ENCODE data around the gene PSEN1. TPM values are rescaled to one million over a fixed set of nuclear protein-coding genes. Genes with fewer than 3 reads are reported as not detected.

The PSEN1 gene
- total RNA-seq, 1 experiment from 2014 or later, result 41.4 TPM

- H4K20me1 ChIP-seq (ENCODE audit: low read length), result no peaks in the 10 kb centered on the region
- H3K4me3 ChIP-seq (ENCODE audit: low read length), result peak overlapping the region; percentile 40; the same call in 1 of the 2 replicates
- H3K4me2 ChIP-seq (ENCODE audit: low read length), result peak overlapping the region; percentile 79
- no peaks in the 10 kb centered on the region for H3K36me3 ChIP-seq (ENCODE audit: low read depth, low read length)
- H3K9ac ChIP-seq (ENCODE audit: low read length), result peak overlapping the region; percentile 56
- TF ChIP-seq CTCF (conservative IDR thresholded peaks at IDR 0.05; ENCODE audit: low read depth, low read length), result no peak
- no peak for TF ChIP-seq EZH2 (IDR thresholded peaks at IDR 0.05; ENCODE audit: low read length, unreplicated experiment)
- no peak for TF ChIP-seq EZH2phosphoT487 (IDR thresholded peaks at IDR 0.05; ENCODE audit: borderline replicate concordance, low read length)
- ATAC-seq, result peak; percentile 88
- peak overlapping the region; percentile 88 for H3K27ac ChIP-seq (ENCODE audit: low read length)
- intact Hi-C loops (cut with micrococcal nuclease), result loop anchor here (2.0 to 10.0 kb wide), 2 partner anchors 245 to 337 kb away; partner anchors contain the start of gene ACOT2
- no peaks in the 10 kb centered on the region for H3K27me3 ChIP-seq (ENCODE audit: low read length)
- peaks cover 23% of the 10 kb centered on the region for H3K4me1 ChIP-seq (ENCODE audit: insufficient read depth, low read length)
- CTCF ChIA-PET, result interaction anchor here (1.2 kb wide), 3 partner anchors 18 to 67 kb away, joined by 6 to 9 read pairs (median 8); no protein-coding TSS in a partner anchor
- H3K9me3 ChIP-seq (ENCODE audit: low read length), result no peaks in the 10 kb centered on the region
- BruUV-seq (replicated peaks), result no TSS peak
- DNase-seq, result peak; percentile 97
- no peaks in the 10 kb centered on the region for H3F3A ChIP-seq (ENCODE audit: low read length, unreplicated experiment)
- POLR2A ChIA-PET (ENCODE audit: unreplicated experiment), result interaction anchor here (0.5 to 0.7 kb wide), 2 partner anchors 18 to 24 kb away, joined by 3 to 6 read pairs; no protein-coding TSS in a partner anchor
- no peaks in the 10 kb centered on the region for H3K9me2 ChIP-seq (replicated peaks; ENCODE audit: low read length)
- H3K79me2 ChIP-seq (ENCODE audit: low read length), result no peaks in the 10 kb centered on the region
- H2AFZ ChIP-seq (ENCODE audit: low read length), result peak overlapping the region; percentile 66
Observed at GRCh38 chr14:73227812-73228781, 91.8 kb downstream of the PSEN1 start.

GRCh38 chr14:73230051-73230450, 93.7 kb downstream of the PSEN1 start:
- H3K4me1 ChIP-seq (ENCODE audit: insufficient read depth, low read length), result peaks cover 23% of the 10 kb centered on the region
- POLR2A ChIA-PET (ENCODE audit: unreplicated experiment), result no interaction called here
- no peak overlapping the region for H3K27ac ChIP-seq (ENCODE audit: low read length)
- TF ChIP-seq EZH2 (IDR thresholded peaks at IDR 0.05; ENCODE audit: low read length, unreplicated experiment) (no peak), EZH2phosphoT487 (IDR thresholded peaks at IDR 0.05; ENCODE audit: borderline replicate concordance, low read length) (no peak), CTCF (conservative IDR thresholded peaks at IDR 0.05; ENCODE audit: low read depth, low read length) (no peak)
- H3K4me3 ChIP-seq (ENCODE audit: low read length), result no peak overlapping the region
- H3K9me3 ChIP-seq (ENCODE audit: low read length), result no peaks in the 10 kb centered on the region
- H4K20me1 ChIP-seq (ENCODE audit: low read length), result no peaks in the 10 kb centered on the region
- no peaks in the 10 kb centered on the region for H3F3A ChIP-seq (ENCODE audit: low read length, unreplicated experiment)
- no peaks in the 10 kb centered on the region for H3K36me3 ChIP-seq (ENCODE audit: low read depth, low read length)
- no TSS peak for BruUV-seq (replicated peaks)
- H3K9me2 ChIP-seq (replicated peaks; ENCODE audit: low read length), result no peaks in the 10 kb centered on the region
- intact Hi-C loops (cut with micrococcal nuclease), result no loop called here
- no peak for ATAC-seq
- no peaks in the 10 kb centered on the region for H3K79me2 ChIP-seq (ENCODE audit: low read length)
- no peak for DNase-seq
- H3K27me3 ChIP-seq (ENCODE audit: low read length), result peaks cover 10% of the 10 kb centered on the region; the same call in 1 of the 2 replicates
- no peak overlapping the region for H3K4me2 ChIP-seq (ENCODE audit: low read length)
- H3K9ac ChIP-seq (ENCODE audit: low read length), result no peak overlapping the region
- H2AFZ ChIP-seq (ENCODE audit: low read length), result no peak overlapping the region
- CTCF ChIA-PET, result interaction anchor here (0.6 kb wide), 1 partner anchor 283 kb away, joined by 4 read pairs; no protein-coding TSS in a partner anchor

Data from PC-3 (cell line).